HG02763 (cell line): ENCODE measurements around the gene TCF12.

Experiments used
- ATAC-seq: cut with Tn5 transposase; IDR thresholded peaks from one replicate; pipeline ENCODE4 v1.9.1; 2021; ENCODE audit warnings: mild to moderate bottlenecking, moderate library complexity; ENCODE audit not compliant: unreplicated experiment

The TCF12 gene

GRCh38 chr15:57203906-57204305 lies 285.5 kb downstream of the TCF12 start:
- ATAC-seq: no peak

GRCh38 chr15:57205027-57205855 lies 286.8 kb downstream of the TCF12 start:
- ATAC-seq: no peak

GRCh38 chr15:57205996-57206395 lies 287.6 kb downstream of the TCF12 start:
- ATAC-seq: no peak

GRCh38 chr15:57213862-57214261 lies 295.4 kb downstream of the TCF12 start:
- no peak for ATAC-seq

- no peak for ATAC-seq
These were observed 296.9 kb downstream of the TCF12 start for GRCh38 chr15:57215326-57215725.

- no peak for ATAC-seq
These were observed 297.4 kb downstream of the TCF12 start for GRCh38 chr15:57215881-57216280.

- ATAC-seq: no peak
These were observed 297.8 kb downstream of the TCF12 start for GRCh38 chr15:57216288-57216687.

GRCh38 chr15:57217778-57218598 lies 299.5 kb downstream of the TCF12 start:
- ATAC-seq: no peak

GRCh38 chr15:57218826-57219576 lies 300.6 kb downstream of the TCF12 start:
- ATAC-seq: no peak

- no peak for ATAC-seq
These were observed 301.8 kb downstream of the TCF12 start for GRCh38 chr15:57220205-57220604.

- ATAC-seq: no peak
These were observed 302.7 kb downstream of the TCF12 start for GRCh38 chr15:57221134-57221533.

GRCh38 chr15:57223345-57223744 lies 304.9 kb downstream of the TCF12 start:
- no peak for ATAC-seq

- no peak for ATAC-seq
These were observed 305.4 kb downstream of the TCF12 start for GRCh38 chr15:57223887-57224286.

GRCh38 chr15:57224664-57225063 lies 306.2 kb downstream of the TCF12 start:
- ATAC-seq: no peak

- ATAC-seq: no peak
These were observed 308.7 kb downstream of the TCF12 start for GRCh38 chr15:57227166-57227565.

GRCh38 chr15:57227899-57228298 lies 309.5 kb downstream of the TCF12 start:
- no peak for ATAC-seq

GRCh38 chr15:57228395-57228794 lies 310.0 kb downstream of the TCF12 start:
- no peak for ATAC-seq

GRCh38 chr15:57229051-57229450 lies 310.6 kb downstream of the TCF12 start:
- no peak for ATAC-seq

GRCh38 chr15:57231559-57231958 lies 313.1 kb downstream of the TCF12 start:
- ATAC-seq: no peak

GRCh38 chr15:57234156-57234555 lies 315.7 kb downstream of the TCF12 start:
- ATAC-seq: no peak

GRCh38 chr15:57235186-57235585 lies 316.7 kb downstream of the TCF12 start:
- ATAC-seq: no peak
